Colonic mucosa (tissue), 4 donors: Measurements from ENCODE around the gene ZMYND8. TPM values are rescaled to one million over a fixed set of nuclear protein-coding genes. Genes with fewer than 3 reads are reported as not detected.
"Not testable (repeated sequence)": the region's sequence is repeated elsewhere in the genome, so short reads cannot be mapped to it uniquely, and the experiment has no call there.

ENCODE experiments used
- DNase-seq: peaks from one replicate; pipeline ENCODE4 v3.0.0-alpha.2; 2020
- H3K27ac ChIP-seq: fragments of 200-600 bp; one replicate; pipeline ENCODE4 v1.8.0; 2021
- H3K27me3 ChIP-seq: fragments of 200-600 bp; one replicate; pipeline ENCODE4 v1.8.0; 2021
- H3K36me3 ChIP-seq: fragments of 200-600 bp; one replicate; pipeline ENCODE4 v1.8.0; 2021
- H3K4me1 ChIP-seq: fragments of 200-600 bp; one replicate; pipeline ENCODE4 v1.8.0; 2021; ENCODE audit warnings: mild to moderate bottlenecking
- H3K4me3 ChIP-seq: fragments of 200-600 bp; one replicate; pipeline ENCODE4 v1.8.0; 2021
- H3K9ac ChIP-seq, 2 donors: one replicate each; pipeline ENCODE4 v1.7.0; 2013; ENCODE audit warnings: control low read depth in 2 of 2, low read depth in 2 of 2, low read length in 2 of 2
- H3K9me3 ChIP-seq: fragments of 200-600 bp; one replicate; pipeline ENCODE4 v1.8.0; 2021
- CTCF ChIP-seq: fragments of 200-600 bp; IDR thresholded peaks from one replicate; pipeline ENCODE4 v1.8.0; 2022; ENCODE audit warnings: antibody characterized with exemption, mild to moderate bottlenecking
- intact Hi-C: fragments of 100-400 bp; cut with DNase I; formaldehyde crosslinking; loops from one replicate; pipeline ENCODE4 v1.14.1; 2022
- total RNA-seq, 2 donors: library from RNA; stranded (reverse); fragmentation: NEBNext Ultra II Directional in 1 of 2; extraction: Animal tissue kit (Norgen Biotek cat#: 25700) in 1 of 2; gene quantifications; one replicate each; pipeline ENCODE4 v1.2.1, GENCODE V29; 2021
- donor health status: healthy.
- donor health status: DM: no; HTN: no; CAD: no.
- donor health status: DM: no; HTN: no; CAD: no.

The ZMYND8 gene
- total RNA-seq, 2 donors from 2014 or later, result 45.4 to 53.1 TPM

GRCh38 chr20:47278907-47279348 is 77.6 kb downstream of the ZMYND8 start:
- Histone ChIP-seq H3K9me3 (no peaks in the 10 kb centered on the region), H3K27ac (no peak overlapping the region), H3K27me3 (no peaks in the 10 kb centered on the region), H3K4me1 (no peaks in the 10 kb centered on the region), H3K9ac (no peak overlapping the region), H3K36me3 (no peaks in the 10 kb centered on the region), H3K4me3 (no peak overlapping the region)
- DNase-seq, result no peak
- intact Hi-C loops, result loop anchor here (10.0 kb wide), 1 partner anchor 346 kb away; no protein-coding TSS in a partner anchor
- no peak for TF ChIP-seq CTCF

DNA sequence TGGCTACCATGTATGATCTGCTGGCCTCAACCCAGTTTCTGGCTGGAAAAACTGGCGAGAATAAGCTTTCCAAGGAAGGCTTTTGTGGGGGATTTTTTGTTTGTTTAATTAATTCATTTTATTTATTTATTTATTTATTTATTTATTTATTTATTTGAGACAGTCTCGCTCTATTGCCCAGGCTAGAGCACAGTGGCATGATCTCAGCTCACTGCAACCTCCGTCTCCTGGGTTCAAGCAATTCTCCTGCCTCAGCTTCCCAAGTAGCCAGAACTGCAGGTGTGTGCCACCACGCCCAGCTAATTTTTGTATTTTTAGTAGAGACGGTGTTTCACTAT is 79.0 kb downstream of the ZMYND8 start:
- not testable (repeated sequence) for H3K27ac ChIP-seq, H3K36me3 ChIP-seq, H3K4me3 ChIP-seq, H3K9ac ChIP-seq, H3K27me3 ChIP-seq, H3K9me3 ChIP-seq, DNase-seq, H3K4me1 ChIP-seq
- intact Hi-C loops, result loop anchor here (10.0 kb wide), 1 partner anchor 347 kb away; no protein-coding TSS in a partner anchor

- H3K36me3 ChIP-seq, result no peaks in the 10 kb centered on the region
Observed at GRCh38 chr20:47276851-47277534, 79.5 kb downstream of the ZMYND8 start.

GRCh38 chr20:47276251-47276650 is 80.2 kb downstream of the ZMYND8 start:
- Histone ChIP-seq H3K36me3 (no peaks in the 10 kb centered on the region), H3K4me1 (no peaks in the 10 kb centered on the region), H3K9me3 (no peaks in the 10 kb centered on the region), H3K27ac (no peak overlapping the region), H3K4me3 (no peak overlapping the region), H3K9ac (no peak overlapping the region), H3K27me3 (no peaks in the 10 kb centered on the region)
- no peak for DNase-seq
- intact Hi-C loops, result loop anchor here (10.0 kb wide), 1 partner anchor 349 kb away; no protein-coding TSS in a partner anchor
- TF ChIP-seq CTCF, result no peak

More at GRCh38 chr20:47276851-47277534, 79.5 kb downstream of the ZMYND8 start:
- H3K9me3 ChIP-seq, result no peaks in the 10 kb centered on the region
- no peaks in the 10 kb centered on the region for H3K27me3 ChIP-seq
- no peak overlapping the region for H3K9ac ChIP-seq
- H3K4me1 ChIP-seq, result no peaks in the 10 kb centered on the region
- H3K4me3 ChIP-seq, result no peak overlapping the region
- DNase-seq, result peak; percentile 25
- intact Hi-C loops, result loop anchor here (10.0 kb wide), 1 partner anchor 348 kb away; no protein-coding TSS in a partner anchor
- no peak for TF ChIP-seq CTCF
- no peak overlapping the region for H3K27ac ChIP-seq

GRCh38 chr20:47275548-47275947 is 81.0 kb downstream of the ZMYND8 start:
- H3K27ac ChIP-seq, result no peak overlapping the region
- H3K4me3 ChIP-seq, result no peak overlapping the region
- no peaks in the 10 kb centered on the region for H3K27me3 ChIP-seq
- no peak overlapping the region for H3K9ac ChIP-seq
- TF ChIP-seq CTCF, result no peak
- no peak for DNase-seq
- no peaks in the 10 kb centered on the region for H3K36me3 ChIP-seq
- intact Hi-C loops, result loop anchor here (10.0 kb wide), 1 partner anchor 349 kb away; no protein-coding TSS in a partner anchor
- no peaks in the 10 kb centered on the region for H3K4me1 ChIP-seq
- H3K9me3 ChIP-seq, result no peaks in the 10 kb centered on the region
